Liver (tissue), 9 donors: Measurements from ENCODE around the gene ADAP1. TPM values are rescaled to one million over a fixed set of nuclear protein-coding genes. Genes with fewer than 3 reads are reported as not detected.

Source experiments
- DNase-seq: peaks from one replicate; pipeline ENCODE4 v3.0.0-alpha.2; 2017; ENCODE audit warnings: low spot score
- H3K27ac ChIP-seq, 2 donors: one replicate each; pipeline ENCODE4 v1.7.0; 2013; ENCODE audit warnings: inconsistent platforms in 2 of 2, low read length in 2 of 2, control low read depth in 1 of 2, low read depth in 1 of 2, mild to moderate bottlenecking in 1 of 2
- H3K27me3 ChIP-seq, 4 donors: one replicate each; pipeline versions ENCODE4 v1.6.1 to v1.7.0; 2013; ENCODE audit warnings: low read length in 3 of 4, inconsistent platforms in 1 of 4, mild to moderate bottlenecking in 1 of 4, moderate library complexity in 1 of 4; ENCODE audit not compliant: control insufficient read depth in 4 of 4, insufficient read depth in 4 of 4
- H3K36me3 ChIP-seq, 4 donors: one replicate each; pipeline versions ENCODE4 v1.6.1 to v1.7.0; 2013; ENCODE audit warnings: low read length in 3 of 4, mild to moderate bottlenecking in 3 of 4, low read depth in 1 of 4, moderate library complexity in 1 of 4; ENCODE audit not compliant: control insufficient read depth in 4 of 4, insufficient read depth in 3 of 4
- H3K4me1 ChIP-seq, 4 donors: one replicate each; pipeline versions ENCODE4 v1.6.1 to v1.7.0; 2013; ENCODE audit warnings: low read length in 3 of 4, mild to moderate bottlenecking in 3 of 4, moderate library complexity in 1 of 4; ENCODE audit not compliant: control insufficient read depth in 4 of 4, insufficient read depth in 4 of 4
- H3K4me3 ChIP-seq, 3 donors: one replicate each; pipeline versions ENCODE4 v1.6.1 to v1.7.0; 2013; ENCODE audit warnings: low read length in 3 of 3, control low read depth in 1 of 3, low read depth in 1 of 3, mild to moderate bottlenecking in 1 of 3
- H3K9ac ChIP-seq, 2 donors: one replicate each; pipeline ENCODE4 v1.7.0; 2013; ENCODE audit warnings: low read length in 2 of 2, mild to moderate bottlenecking in 2 of 2, moderate library complexity in 2 of 2, control low read depth in 1 of 2, low read depth in 1 of 2
- H3K9me3 ChIP-seq, 4 donors: one replicate each; pipeline versions ENCODE4 v1.6.1 to v1.7.0; 2013; ENCODE audit warnings: low read length in 3 of 4; ENCODE audit not compliant: control insufficient read depth in 4 of 4
- CTCF ChIP-seq: fragments of 150-350 bp; IDR thresholded peaks from 2 replicates; pipeline ENCODE4 v1.5.1; 2017; ENCODE audit warnings: improper control_type of control experiment, low read depth, low read length; ENCODE audit not compliant: missing input control
- EGR1 ChIP-seq, 2 donors: IDR thresholded peaks; 2 replicates each; pipeline ENCODE4 v1.6.1; 2016 to 2018; ENCODE audit warnings: antibody characterized with exemption in 2 of 2, low read depth in 2 of 2
- FOXA1 ChIP-seq: IDR thresholded peaks from 2 replicates; pipeline ENCODE4 v1.6.1; 2016; ENCODE audit warnings: antibody characterized with exemption
- FOXA2 ChIP-seq: IDR thresholded peaks from 2 replicates; pipeline ENCODE4 v1.6.1; 2016; ENCODE audit warnings: antibody characterized with exemption
- GABPA ChIP-seq, 2 donors: IDR thresholded peaks in 1 of 2; conservative IDR thresholded peaks in 1 of 2; 2 replicates each; pipeline ENCODE4 v1.6.1; 2016; ENCODE audit warnings: antibody characterized with exemption in 2 of 2, mild to moderate bottlenecking in 1 of 2, moderate library complexity in 1 of 2
- HNF4A ChIP-seq, 2 donors: conservative IDR thresholded peaks; 2 replicates each; pipeline ENCODE4 v1.6.1; 2016; ENCODE audit warnings: antibody characterized with exemption in 2 of 2, mild to moderate bottlenecking in 2 of 2
- HNF4G ChIP-seq: IDR thresholded peaks from 2 replicates; pipeline ENCODE4 v1.6.1; 2016; ENCODE audit warnings: antibody characterized with exemption
- JUND ChIP-seq, 2 donors: IDR thresholded peaks; 2 replicates each; pipeline ENCODE4 v1.6.1; 2016; ENCODE audit warnings: antibody characterized with exemption in 2 of 2
- MAX ChIP-seq: IDR thresholded peaks from 2 replicates; pipeline ENCODE4 v1.6.1; 2016; ENCODE audit warnings: antibody characterized with exemption
- RAD21 ChIP-seq, 2 donors: IDR thresholded peaks; 2 replicates each; pipeline ENCODE4 v1.6.1; 2016; ENCODE audit warnings: antibody characterized with exemption in 2 of 2, mild to moderate bottlenecking in 2 of 2
- REST ChIP-seq: IDR thresholded peaks from 2 replicates; pipeline ENCODE4 v1.6.1; 2016; ENCODE audit warnings: antibody characterized with exemption, mild to moderate bottlenecking
- RXRA ChIP-seq, 2 donors: IDR thresholded peaks; 2 replicates each; pipeline ENCODE4 v1.6.1; 2017 to 2018; ENCODE audit warnings: antibody characterized with exemption in 2 of 2, mild to moderate bottlenecking in 1 of 2
- SP1 ChIP-seq: IDR thresholded peaks from 2 replicates; pipeline ENCODE4 v1.6.1; 2018; ENCODE audit warnings: antibody characterized with exemption, mild to moderate bottlenecking
- TAF1 ChIP-seq: conservative IDR thresholded peaks from 2 replicates; pipeline ENCODE4 v1.6.1; 2016; ENCODE audit warnings: antibody characterized with exemption, mild to moderate bottlenecking
- YY1 ChIP-seq: IDR thresholded peaks from 2 replicates; pipeline ENCODE4 v1.6.1; 2016; ENCODE audit warnings: antibody characterized with exemption, mild to moderate bottlenecking
- WGBS: extraction: QIAGEN DNeasy Blood & Tissue Kit; methylation state at CpG from one replicate; pipeline ENCODE4 v1.1.7; 2013; 5-methylcytosine and 5-hydroxymethylcytosine counted together
- polyA plus RNA-seq, 2 donors: library from polyadenylated mRNA; stranded (reverse) in 1 of 2; unstranded in 1 of 2; fragments of 200-250 nt in 1 of 2; fragments of >200 nt in 1 of 2; fragmentation: Nextera tagmentation in 1 of 2; extraction: Ambion mirVana in 1 of 2; gene quantifications; one replicate each; pipeline versions ENCODE4 v1.2.1 to v1.2.3, GENCODE V29; 2013 to 2015
- total RNA-seq, 2 donors: library from RNA; depleted of rRNA; stranded (reverse); fragments of >200 nt; gene quantifications; one replicate each; pipeline ENCODE4 v1.2.3, GENCODE V29; 2014
- TF ChIP-seq, protein P1 (sequence below): IDR thresholded peaks from 2 replicates; pipeline ENCODE4 v1.6.1; 2016; ENCODE audit warnings: antibody characterized with exemption
- TF ChIP-seq, protein P2 (sequence below): IDR thresholded peaks from 2 replicates; pipeline ENCODE4 v1.6.1; 2016; ENCODE audit warnings: antibody characterized with exemption
- donor health status: healthy.
- donor health status: healthy.
- donor health status: healthy.
- donor health status: healthy.
- donor health status: healthy.

Gene ADAP1
- total and polyA plus RNA-seq, 4 donors, result 0.46 to 3.7 (median 2.7) TPM

DNA sequence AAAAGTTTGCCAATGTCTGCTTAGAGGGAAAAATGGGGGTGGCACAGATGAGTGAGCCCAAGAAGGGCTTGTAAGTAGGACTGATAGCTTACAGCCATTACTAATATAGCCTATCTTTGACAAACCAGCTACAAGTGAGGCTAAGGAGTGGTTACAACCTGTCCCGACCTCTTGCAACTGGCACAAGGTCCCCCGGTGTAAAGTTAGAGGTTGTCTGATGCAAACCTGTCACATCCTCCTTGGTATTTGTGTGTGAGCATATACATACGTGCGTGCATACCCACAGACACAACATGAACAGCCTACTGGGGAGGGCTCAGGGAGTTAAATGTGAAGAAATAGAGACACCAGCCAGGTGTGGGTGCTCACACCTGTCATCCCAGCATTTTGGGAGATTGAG lies 14.6 kb downstream of the ADAP1 start (continued):
- TF ChIP-seq REST (no peak), JUND (IDR thresholded peaks at IDR 0.05) (no peak)

- Histone ChIP-seq H3K27ac (no peak overlapping the region), H3K36me3 (no peaks in the 10 kb centered on the region), H3K27me3 (no peaks in the 10 kb centered on the region), H3K4me1 (no peaks in the 10 kb centered on the region), H3K4me3 (no peak overlapping the region), H3K9me3 (no peaks in the 10 kb centered on the region), H3K9ac (no peak overlapping the region)
- DNase-seq, result no peak
- 97% methylated on average over 27 of the region's 27 CpGs for WGBS
- TF ChIP-seq GABPA (IDR thresholded peaks at IDR 0.05 in 1 of 2, conservative IDR thresholded peaks at IDR 0.05 in 1 of 2) (no peak), FOXA2 (no peak)
Measured at GRCh38 chr7:938546-939185, 15.8 kb downstream of the ADAP1 start.

DNA sequence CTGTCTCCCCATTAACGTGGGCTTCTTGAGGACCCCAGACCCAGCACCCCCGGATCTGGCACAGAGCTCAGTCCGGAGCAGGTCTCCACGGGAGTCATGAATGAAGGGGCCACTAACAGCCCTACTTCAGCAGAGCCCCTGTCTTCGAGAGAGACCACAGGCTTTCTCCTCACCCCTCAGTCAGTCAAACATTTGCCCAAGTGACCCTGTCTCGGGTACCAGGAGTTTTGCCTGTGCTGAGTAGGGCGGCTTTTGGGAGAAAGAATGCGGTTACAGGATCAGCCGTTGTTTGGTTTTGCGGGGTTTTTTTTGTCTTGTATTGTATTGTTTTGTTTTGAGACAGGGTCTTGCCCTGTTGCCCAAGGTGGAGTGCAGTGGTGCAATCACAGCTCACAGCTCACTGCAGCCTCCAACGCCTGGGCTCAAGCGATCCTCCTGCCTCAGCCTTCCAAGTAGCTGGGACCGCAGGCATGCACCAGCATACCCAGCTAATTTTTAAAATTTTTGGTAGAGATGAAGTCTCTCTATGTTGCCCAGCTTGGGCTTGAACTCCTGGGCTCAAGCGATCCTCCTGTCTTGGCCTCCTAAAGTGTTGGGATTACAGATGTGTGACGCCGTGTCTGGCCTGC lies 16.5 kb downstream of the ADAP1 start:
- no peak overlapping the region for H3K9ac ChIP-seq
- H3K4me3 ChIP-seq, result no peak overlapping the region
- H3K36me3 ChIP-seq, result no peaks in the 10 kb centered on the region
- no peak overlapping the region for H3K27ac ChIP-seq
- WGBS, result 90% methylated on average over 16 of the region's 16 CpGs
- no peak for TF ChIP-seq HNF4A (conservative IDR thresholded peaks at IDR 0.05)
- no peak for TF ChIP-seq FOXA1
- TF ChIP-seq RAD21 (IDR thresholded peaks at IDR 0.05), result no peak
- TF ChIP-seq YY1, result no peak
- no peak for TF ChIP-seq CTCF
- TF ChIP-seq TAF1, result no peak
- TF ChIP-seq SP1, result no peak
- no peak for TF ChIP-seq RXRA (IDR thresholded peaks at IDR 0.05)
- TF ChIP-seq EGR1 (IDR thresholded peaks at IDR 0.05; ENCODE audit: low read depth in 2 of 2), result no peak
- no peak for TF ChIP-seq MAX
- TF ChIP-seq REST, result no peak
- TF ChIP-seq GABPA (IDR thresholded peaks at IDR 0.05 in 1 of 2, conservative IDR thresholded peaks at IDR 0.05 in 1 of 2), result no peak
- TF ChIP-seq, protein P1, sequence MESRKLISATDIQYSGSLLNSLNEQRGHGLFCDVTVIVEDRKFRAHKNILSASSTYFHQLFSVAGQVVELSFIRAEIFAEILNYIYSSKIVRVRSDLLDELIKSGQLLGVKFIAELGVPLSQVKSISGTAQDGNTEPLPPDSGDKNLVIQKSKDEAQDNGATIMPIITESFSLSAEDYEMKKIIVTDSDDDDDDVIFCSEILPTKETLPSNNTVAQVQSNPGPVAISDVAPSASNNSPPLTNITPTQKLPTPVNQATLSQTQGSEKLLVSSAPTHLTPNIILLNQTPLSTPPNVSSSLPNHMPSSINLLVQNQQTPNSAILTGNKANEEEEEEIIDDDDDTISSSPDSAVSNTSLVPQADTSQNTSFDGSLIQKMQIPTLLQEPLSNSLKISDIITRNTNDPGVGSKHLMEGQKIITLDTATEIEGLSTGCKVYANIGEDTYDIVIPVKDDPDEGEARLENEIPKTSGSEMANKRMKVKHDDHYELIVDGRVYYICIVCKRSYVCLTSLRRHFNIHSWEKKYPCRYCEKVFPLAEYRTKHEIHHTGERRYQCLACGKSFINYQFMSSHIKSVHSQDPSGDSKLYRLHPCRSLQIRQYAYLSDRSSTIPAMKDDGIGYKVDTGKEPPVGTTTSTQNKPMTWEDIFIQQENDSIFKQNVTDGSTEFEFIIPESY, result no peak
- no peak for TF ChIP-seq HNF4G
- TF ChIP-seq, protein P2, sequence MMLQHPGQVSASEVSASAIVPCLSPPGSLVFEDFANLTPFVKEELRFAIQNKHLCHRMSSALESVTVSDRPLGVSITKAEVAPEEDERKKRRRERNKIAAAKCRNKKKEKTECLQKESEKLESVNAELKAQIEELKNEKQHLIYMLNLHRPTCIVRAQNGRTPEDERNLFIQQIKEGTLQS, result no peak
- TF ChIP-seq JUND (IDR thresholded peaks at IDR 0.05), result no peak
- H3K4me1 ChIP-seq, result no peaks in the 10 kb centered on the region
- no peaks in the 10 kb centered on the region for H3K27me3 ChIP-seq
- H3K9me3 ChIP-seq, result no peaks in the 10 kb centered on the region
- no peak for DNase-seq
